Neural cell (in vitro differentiated cells): ENCODE results near the gene EEF1AKMT4. TPM values are rescaled to one million over a fixed set of nuclear protein-coding genes. Genes with fewer than 3 reads are reported as not detected.

Experiments
- H2AFZ ChIP-seq: fragments of 200-600, 300-800 bp; sonication (generic), shearing (Covaris generic); 2 replicates; pipeline ENCODE4 v1.6.0; 2014; ENCODE audit warnings: low read depth, mild to moderate bottlenecking, antibody characterized with exemption, low read length, moderate library complexity
- H3F3A ChIP-seq: fragments of 200-600 bp; shearing (Covaris generic); 2 replicates; pipeline ENCODE4 v1.6.1; 2016; ENCODE audit warnings: mild to moderate bottlenecking, moderate library complexity, mixed read lengths, antibody characterized with exemption, low read length; ENCODE audit not compliant: insufficient read depth, poor library complexity, severe bottlenecking
- H3K27ac ChIP-seq: fragments of 200-600, 300-800 bp; sonication (generic), shearing (Covaris generic); 2 replicates; pipeline ENCODE4 v1.5.1; 2014; ENCODE audit warnings: mild to moderate bottlenecking, low read length, moderate library complexity
- H3K27me3 ChIP-seq: fragments of 300-800, 200-600 bp; sonication (generic), shearing (Covaris generic); 2 replicates; pipeline ENCODE4 v1.6.0; 2014; ENCODE audit warnings: mild to moderate bottlenecking, low read depth, low read length, moderate library complexity; ENCODE audit not compliant: insufficient read depth
- H3K36me3 ChIP-seq: fragments of 300-800, 200-600 bp; sonication (generic), shearing (Covaris generic); 2 replicates; pipeline ENCODE4 v1.5.1; 2014; ENCODE audit warnings: mild to moderate bottlenecking, antibody characterized with exemption, low read length, moderate library complexity; ENCODE audit not compliant: insufficient read depth
- H3K4me2 ChIP-seq: fragments of 300-800, 200-600 bp; sonication (generic), shearing (Covaris generic); 2 replicates; pipeline ENCODE4 v1.6.0; 2014; ENCODE audit warnings: mild to moderate bottlenecking, low read length
- H3K4me3 ChIP-seq: fragments of 300-800, 200-600 bp; sonication (generic), shearing (Covaris generic); 2 replicates; pipeline ENCODE4 v1.5.1; 2014; ENCODE audit warnings: mild to moderate bottlenecking, low read length, moderate library complexity
- H3K79me2 ChIP-seq: fragments of 200-600 bp; shearing (Covaris generic); replicated peaks from 2 replicates; pipeline ENCODE4 v1.6.0; 2014; ENCODE audit warnings: mild to moderate bottlenecking, low read length, moderate library complexity; ENCODE audit not compliant: insufficient read depth
- H3K9ac ChIP-seq: fragments of 300-800, 200-600 bp; sonication (generic), shearing (Covaris generic); 2 replicates; pipeline ENCODE4 v1.6.1; 2016; ENCODE audit warnings: mild to moderate bottlenecking, low read length, mixed read lengths
- H3K9me2 ChIP-seq: fragments of 200-600 bp; shearing (Covaris generic); 2 replicates; pipeline ENCODE4 v1.6.1; 2016; ENCODE audit warnings: mild to moderate bottlenecking, low read length, mixed read lengths; ENCODE audit not compliant: insufficient read depth
- H3K9me3 ChIP-seq: fragments of 200-600, 300-800 bp; sonication (generic), shearing (Covaris generic); 2 replicates; pipeline ENCODE4 v1.6.1; 2016; ENCODE audit warnings: mild to moderate bottlenecking, mixed run types, low read length, moderate library complexity, mixed read lengths
- H4K20me1 ChIP-seq: fragments of 200-600 bp; shearing (Covaris generic); 2 replicates; pipeline ENCODE4 v1.6.1; 2016; ENCODE audit warnings: mild to moderate bottlenecking, mixed run types; ENCODE audit not compliant: insufficient read depth
- CTCF ChIP-seq: fragments of 450-650 bp; IDR thresholded peaks from 2 replicates; pipeline ENCODE4 v1.5.1; 2014; ENCODE audit warnings: antibody characterized with exemption, mild to moderate bottlenecking, moderate library complexity; ENCODE audit not compliant: poor library complexity, severe bottlenecking
- EP300 ChIP-seq: fragments of 450-650 bp; conservative IDR thresholded peaks from 2 replicates; pipeline ENCODE4 v1.6.1; 2014; ENCODE audit warnings: antibody characterized with exemption, mild to moderate bottlenecking, moderate library complexity; ENCODE audit not compliant: poor library complexity, severe bottlenecking
- EZH2 ChIP-seq: fragments of 200-600, 300-800 bp; shearing (Covaris generic), sonication (generic); IDR thresholded peaks from 2 replicates; pipeline ENCODE4 v1.6.1; 2014; ENCODE audit warnings: antibody characterized with exemption, low read length, borderline replicate concordance, mild to moderate bottlenecking; ENCODE audit not compliant: insufficient read depth, poor library complexity, severe bottlenecking
- MXI1 ChIP-seq: fragments of 450-650 bp; conservative IDR thresholded peaks from 2 replicates; pipeline ENCODE4 v1.6.1; 2014; ENCODE audit warnings: antibody characterized with exemption, mild to moderate bottlenecking; ENCODE audit not compliant: poor library complexity, severe bottlenecking
- POLR2AphosphoS5 ChIP-seq: IDR thresholded peaks from 2 replicates; pipeline ENCODE4 v1.6.1; 2012
- RAD21 ChIP-seq: fragments of 450-650 bp; conservative IDR thresholded peaks from 2 replicates; pipeline ENCODE4 v1.6.1; 2014; ENCODE audit warnings: antibody characterized with exemption, mild to moderate bottlenecking, moderate library complexity
- REST ChIP-seq: IDR thresholded peaks from 2 replicates; pipeline ENCODE4 v1.6.1; 2012; ENCODE audit warnings: borderline replicate concordance
- SMC3 ChIP-seq: fragments of 450-650 bp; conservative IDR thresholded peaks from 2 replicates; pipeline ENCODE4 v1.6.1; 2014; ENCODE audit warnings: antibody characterized with exemption, mild to moderate bottlenecking, moderate library complexity; ENCODE audit not compliant: poor library complexity
- TAF1 ChIP-seq: IDR thresholded peaks from 2 replicates; pipeline ENCODE4 v1.6.1; 2012; ENCODE audit warnings: low read depth
- polyA plus RNA-seq: library from polyadenylated mRNA; depleted of rRNA; stranded (reverse); fragments of >200 nt; gene quantifications from 2 replicates; pipeline ENCODE4 v1.2.3, GENCODE V29; 2014

EEF1AKMT4 gene
- polyA plus RNA-seq, 1 donor from 2014 or later = 1.6 TPM

- TF ChIP-seq POLR2AphosphoS5 = no peak
Observed at GRCh38 chr3:184235381-184236032, 14.0 kb upstream of the EEF1AKMT4 start (continued).

GRCh38 chr3:184236033-184236410 lies 13.4 kb upstream of the EEF1AKMT4 start:
- peaks cover 31% of the 10 kb centered on the region for H3K27me3 ChIP-seq
- H3K27ac ChIP-seq = no peak overlapping the region
- H3K9me3 ChIP-seq = no peaks in the 10 kb centered on the region
- no peak for TF ChIP-seq EZH2
- no peak for TF ChIP-seq SMC3
- no peak for TF ChIP-seq TAF1
- TF ChIP-seq POLR2AphosphoS5 = no peak
- TF ChIP-seq EP300 = no peak
- TF ChIP-seq REST = no peak
- no peak for TF ChIP-seq RAD21
- no peak for TF ChIP-seq MXI1
- TF ChIP-seq CTCF = no peak
- H3K4me3 ChIP-seq = no peak overlapping the region
- no peaks in the 10 kb centered on the region for H3K36me3 ChIP-seq
- no peaks in the 10 kb centered on the region for H3F3A ChIP-seq
- H3K9me2 ChIP-seq = no peaks in the 10 kb centered on the region
- H3K79me2 ChIP-seq = no peaks in the 10 kb centered on the region
- H2AFZ ChIP-seq = no peak overlapping the region
- no peak overlapping the region for H3K4me2 ChIP-seq
- H4K20me1 ChIP-seq = no peaks in the 10 kb centered on the region
- no peak overlapping the region for H3K9ac ChIP-seq

GRCh38 chr3:184236636-184237035 lies 12.8 kb upstream of the EEF1AKMT4 start:
- TF ChIP-seq MXI1 = no peak
- TF ChIP-seq EZH2 = no peak
- TF ChIP-seq REST = no peak
- TF ChIP-seq SMC3 = no peak
- no peak for TF ChIP-seq CTCF
- TF ChIP-seq POLR2AphosphoS5 = no peak
- Histone ChIP-seq H3K27ac (no peak overlapping the region), H3K36me3 (no peaks in the 10 kb centered on the region), H3K4me3 (no peak overlapping the region), H3K27me3 (peaks cover 25% of the 10 kb centered on the region), H3K79me2 (no peaks in the 10 kb centered on the region), H3K9ac (no peak overlapping the region), H2AFZ (no peak overlapping the region), H3F3A (no peaks in the 10 kb centered on the region), H3K9me2 (no peaks in the 10 kb centered on the region), H4K20me1 (no peaks in the 10 kb centered on the region), H3K9me3 (no peaks in the 10 kb centered on the region), H3K4me2 (no peak overlapping the region)
